ENCODE results near the gene ANKS1B.

Gene ANKS1B

DNA sequence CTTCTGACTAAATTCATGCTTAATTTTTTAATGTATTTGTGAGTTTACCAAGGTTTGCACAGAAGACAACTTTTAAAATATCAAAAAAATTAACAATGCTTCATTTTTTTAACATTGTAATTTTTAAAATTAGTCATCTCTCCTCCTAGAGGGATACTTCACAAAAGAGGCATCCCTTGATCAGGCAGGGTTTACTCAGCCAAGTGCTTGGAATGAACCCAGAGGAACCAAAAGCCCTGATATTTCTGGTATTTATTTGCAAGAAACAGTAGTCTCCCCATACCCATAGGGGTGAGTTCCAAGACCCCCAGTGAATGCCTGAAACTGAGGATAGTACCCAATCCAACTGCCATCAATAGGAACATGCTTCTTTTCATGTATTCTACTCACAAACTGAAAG is 284.7 kb downstream of the ANKS1B start:
- no peak overlapping the region for H3K27ac ChIP-seq
- no peak for TF ChIP-seq CTCF (conservative IDR thresholded peaks at IDR 0.05; ENCODE audit: low read depth)
- no peak for DNase-seq (ENCODE audit: low spot score)
- CTCF ChIA-PET: no interaction called here
- POLR2A ChIA-PET (ENCODE audit: low non-redundant PET): no interaction called here

DNA sequence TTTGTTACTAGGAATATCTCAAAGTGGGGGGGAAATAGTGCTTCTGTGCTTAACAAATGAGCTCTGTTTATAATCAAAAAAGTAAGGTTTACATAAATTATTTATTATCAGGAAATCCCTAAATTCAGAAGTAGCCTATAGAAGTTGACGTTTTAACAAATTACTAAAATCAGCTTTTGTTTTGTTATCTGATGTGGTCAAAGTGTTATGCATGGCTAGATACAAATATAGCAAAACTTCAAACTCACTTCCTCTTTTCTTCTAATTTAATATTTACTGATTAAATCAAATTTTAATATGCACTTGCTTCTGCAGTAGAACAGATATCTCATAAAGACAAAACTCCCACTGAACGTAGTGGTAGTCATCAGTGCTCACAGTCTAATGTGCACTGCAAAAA is 289.7 kb downstream of the ANKS1B start:
- no peak for TF ChIP-seq CTCF (conservative IDR thresholded peaks at IDR 0.05; ENCODE audit: low read depth)
- POLR2A ChIA-PET (ENCODE audit: low non-redundant PET): no interaction called here
- no peak overlapping the region for H3K27ac ChIP-seq
- DNase-seq (ENCODE audit: low spot score): no peak
- CTCF ChIA-PET: no interaction called here

DNA sequence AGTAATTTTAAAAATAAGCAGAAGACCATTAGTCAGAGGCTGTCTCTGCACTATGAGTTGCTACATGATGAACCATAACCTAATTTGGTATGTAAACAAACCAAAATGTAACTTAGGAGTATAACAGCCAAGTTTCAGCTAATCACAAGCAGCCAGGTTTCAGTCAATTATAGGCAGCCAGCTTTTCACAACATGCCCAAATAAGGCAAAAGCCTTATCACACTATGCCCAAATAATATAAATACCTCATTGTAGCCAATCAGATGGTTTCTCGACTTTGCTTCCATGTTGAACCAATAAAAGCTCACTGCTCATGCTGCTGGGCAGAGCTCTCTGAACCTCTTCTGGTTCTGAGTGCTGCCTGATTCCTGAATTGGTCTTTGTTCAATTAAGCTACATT is 298.6 kb downstream of the ANKS1B start:
- ChIA-PET CTCF (no interaction called here), POLR2A (ENCODE audit: low non-redundant PET) (no interaction called here)
- no peak for TF ChIP-seq CTCF (conservative IDR thresholded peaks at IDR 0.05; ENCODE audit: low read depth)
- no peak for DNase-seq (ENCODE audit: low spot score)
- no peak overlapping the region for H3K27ac ChIP-seq

GRCh38 chr12:99680276-99680675 is 304.5 kb downstream of the ANKS1B start:
- POLR2A ChIA-PET (ENCODE audit: low non-redundant PET): no interaction called here
- DNase-seq (ENCODE audit: low spot score): no peak
- no peak for TF ChIP-seq CTCF (conservative IDR thresholded peaks at IDR 0.05; ENCODE audit: low read depth)
- CTCF ChIA-PET: no interaction called here
- no peak overlapping the region for H3K27ac ChIP-seq

DNA sequence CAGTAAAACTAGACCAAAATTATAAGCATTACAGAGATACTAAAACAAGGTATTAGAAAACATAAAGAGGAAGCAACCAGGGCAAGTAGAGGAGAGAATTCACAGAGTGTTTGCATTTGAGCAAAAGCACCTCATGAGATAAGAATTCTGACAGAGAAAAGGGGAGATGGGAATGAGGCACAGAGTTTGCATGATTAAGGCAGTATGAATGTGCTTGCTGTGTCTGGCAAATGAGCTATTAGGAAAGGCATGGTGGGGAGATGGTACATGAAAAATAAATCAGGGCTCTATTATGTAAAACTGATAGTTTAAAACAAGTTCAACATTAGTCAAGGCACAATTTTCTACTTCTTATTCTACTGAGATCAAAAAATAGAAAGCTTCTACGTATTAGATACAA is 314.1 kb downstream of the ANKS1B start:
- no peak overlapping the region for H3K27ac ChIP-seq
- DNase-seq (ENCODE audit: low spot score): no peak
- TF ChIP-seq CTCF (conservative IDR thresholded peaks at IDR 0.05; ENCODE audit: low read depth): no peak
- CTCF ChIA-PET: no interaction called here
- POLR2A ChIA-PET (ENCODE audit: low non-redundant PET): no interaction called here

- H3K27ac ChIP-seq: no peak overlapping the region
- no peak for DNase-seq (ENCODE audit: low spot score)
- TF ChIP-seq CTCF (conservative IDR thresholded peaks at IDR 0.05; ENCODE audit: low read depth): peak; percentile 15; the same call in 1 of the 2 replicates
- CTCF ChIA-PET: interaction anchor here (0.6 to 1.1 kb wide), 4 partner anchors 9 to 979 kb away, joined by 3 to 4 read pairs (median 3); no protein-coding TSS in a partner anchor
- POLR2A ChIA-PET (ENCODE audit: low non-redundant PET): no interaction called here
Observed at GRCh38 chr12:99658671-99659349, 325.9 kb downstream of the ANKS1B start.
